Tibial artery (tissue), 4 donors: ENCODE results near the gene VAV2.

Experiments
- DNase-seq, 2 donors: peaks; one replicate each; pipeline ENCODE4 v3.0.0-alpha.2; 2019
- H3K27ac ChIP-seq, 2 donors: fragments of 200-600 bp; sonication (generic) in 1 of 2; 1 replicate in 1 of 2; 2 replicates in 1 of 2; pipeline ENCODE4 v1.5.1; 2018 to 2019; ENCODE audit warnings: mild to moderate bottlenecking in 1 of 2
- H3K27me3 ChIP-seq, 2 donors: fragments of 200-600 bp; sonication (generic) in 1 of 2; one replicate each; pipeline versions ENCODE4 v1.5.1 to v1.6.0; 2016 to 2019
- H3K36me3 ChIP-seq, 3 donors: fragments of 200-600 bp; sonication (generic) in 2 of 3; one replicate each; pipeline ENCODE4 v1.5.1; 2016 to 2019; ENCODE audit warnings: mild to moderate bottlenecking in 2 of 3
- H3K4me1 ChIP-seq, 4 donors: fragments of 200-600 bp; sonication (generic) in 2 of 4; 1 replicate in 3 of 4; 2 replicates in 1 of 4; pipeline ENCODE4 v1.5.1; 2016 to 2019
- H3K4me3 ChIP-seq, 2 donors: fragments of 200-600 bp; sonication (generic) in 1 of 2; 1 replicate in 1 of 2; 2 replicates in 1 of 2; pipeline ENCODE4 v1.5.1; 2018 to 2019; ENCODE audit warnings: mild to moderate bottlenecking in 2 of 2
- H3K9me3 ChIP-seq, 3 donors: fragments of 200-600 bp; sonication (generic) in 1 of 3; one replicate each; pipeline ENCODE4 v1.5.1; 2016 to 2019
- CTCF ChIP-seq, 2 experiments: fragments of 200-600 bp in 1 of 2; fragments of 450-650 bp in 1 of 2; IDR thresholded peaks; one replicate each; pipeline ENCODE4 v1.5.1; 2017 to 2019; ENCODE audit warnings: antibody characterized with exemption in 2 of 2, mild to moderate bottlenecking in 1 of 2, moderate library complexity in 1 of 2
- intact Hi-C: fragments of 100-400 bp; cut with DNase I; formaldehyde crosslinking; loops from one replicate; pipeline ENCODE4 v1.15.0; 2023; ENCODE audit warnings: low total_unique reads

Gene VAV2

GRCh38 chr9:133781828-133782135 lies 210.3 kb downstream of the VAV2 start:
- TF ChIP-seq CTCF (IDR thresholded peaks at IDR 0.05): no peak
- no peak for DNase-seq
- H3K4me3 ChIP-seq: no peak overlapping the region
- H3K27me3 ChIP-seq: no peaks in the 10 kb centered on the region
- intact Hi-C loops: no loop called here
- no peaks in the 10 kb centered on the region for H3K9me3 ChIP-seq
- H3K27ac ChIP-seq: no peak overlapping the region
- peaks cover 0 to 45% (median 23%) of the 10 kb centered on the region in 3 donors for H3K36me3 ChIP-seq
- peaks cover 0 to 8% (median 4%) of the 10 kb centered on the region in 4 donors for H3K4me1 ChIP-seq

- intact Hi-C loops: no loop called here
- Histone ChIP-seq H3K4me3 (no peak overlapping the region), H3K27me3 (no peaks in the 10 kb centered on the region), H3K9me3 (no peaks in the 10 kb centered on the region), H3K4me1 (peaks cover 0 to 8% (median 4%) of the 10 kb centered on the region in 4 donors), H3K36me3 (peaks cover 0 to 51% (median 27%) of the 10 kb centered on the region in 3 donors), H3K27ac (no peak overlapping the region)
- DNase-seq: no peak
- no peak for TF ChIP-seq CTCF (IDR thresholded peaks at IDR 0.05)
These were observed 210.9 kb downstream of the VAV2 start for GRCh38 chr9:133780962-133781827.

DNA sequence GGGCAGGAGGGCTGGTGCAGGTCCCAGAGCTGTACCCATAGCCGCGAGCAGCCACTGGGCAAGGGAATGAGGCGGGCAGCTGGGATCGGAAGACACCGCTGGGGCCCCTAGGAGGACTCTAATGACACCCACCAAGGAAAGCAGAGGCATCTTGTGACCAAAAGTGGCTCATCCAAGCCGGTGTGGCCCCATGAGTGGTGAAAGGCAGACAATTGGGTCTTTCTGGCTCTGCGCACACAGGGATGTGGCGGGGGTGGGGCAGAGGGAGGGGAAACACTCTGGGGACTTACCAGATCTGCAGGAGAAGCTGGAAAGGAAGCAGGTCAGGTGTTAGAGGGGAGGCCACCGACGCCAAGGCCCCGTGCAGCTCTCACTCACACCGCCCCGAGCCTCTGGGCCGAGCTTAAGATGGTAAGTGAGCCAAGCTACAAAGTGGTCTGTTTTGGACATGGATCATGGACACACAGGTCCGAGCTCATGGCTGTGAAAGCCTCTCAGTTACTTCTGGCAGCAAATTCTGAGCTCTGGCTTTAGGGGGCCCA lies 211.6 kb downstream of the VAV2 start:
- no peak for DNase-seq
- peaks cover 0 to 8% (median 4%) of the 10 kb centered on the region in 4 donors for H3K4me1 ChIP-seq
- no peaks in the 10 kb centered on the region for H3K27me3 ChIP-seq
- H3K27ac ChIP-seq: no peak overlapping the region
- H3K36me3 ChIP-seq: peaks cover 0 to 58% (median 33%) of the 10 kb centered on the region in 3 donors
- no peak overlapping the region for H3K4me3 ChIP-seq
- H3K9me3 ChIP-seq: no peaks in the 10 kb centered on the region
- TF ChIP-seq CTCF (IDR thresholded peaks at IDR 0.05): no peak
- intact Hi-C loops: no loop called here

GRCh38 chr9:133779516-133780403 lies 212.4 kb downstream of the VAV2 start:
- Histone ChIP-seq H3K36me3 (peaks cover 1 to 65% (median 40%) of the 10 kb centered on the region in 3 donors), H3K4me1 (peaks cover 0 to 8% (median 4%) of the 10 kb centered on the region in 4 donors), H3K9me3 (peaks cover 0 to under 1% (median 0%) of the 10 kb centered on the region in 3 donors), H3K4me3 (no peak overlapping the region), H3K27me3 (no peaks in the 10 kb centered on the region), H3K27ac (no peak overlapping the region)
- intact Hi-C loops: no loop called here
- no peak for TF ChIP-seq CTCF (IDR thresholded peaks at IDR 0.05)
- DNase-seq: no peak

- Histone ChIP-seq H3K27me3 (no peaks in the 10 kb centered on the region), H3K27ac (no peak overlapping the region), H3K36me3 (peaks cover 8 to 68% (median 47%) of the 10 kb centered on the region in 3 donors), H3K4me1 (peaks cover 0 to 8% (median 4%) of the 10 kb centered on the region in 4 donors), H3K4me3 (no peak overlapping the region), H3K9me3 (peaks cover 0 to 8% (median 2%) of the 10 kb centered on the region in 3 donors)
- DNase-seq: no peak
- intact Hi-C loops: no loop called here
- TF ChIP-seq CTCF (IDR thresholded peaks at IDR 0.05): no peak
These were observed 213.0 kb downstream of the VAV2 start for GRCh38 chr9:133779081-133779480.
